RWPE2 (cell line): ENCODE results near the gene DDX10.

ENCODE experiments used
- ATAC-seq: fragments of 200-7000 bp; cut with Tn5 transposase; 3 replicates; pipeline ENCODE4 v1.9.1; 2021; ENCODE audit warnings: low read depth
- DNase-seq: peaks from one replicate; pipeline ENCODE4 v3.0.0-alpha.2; 2020; ENCODE audit warnings: low spot score
- H3K27ac ChIP-seq: fragments of 450-650 bp; 2 replicates; pipeline ENCODE4 v1.5.1; 2017; ENCODE audit warnings: mild to moderate bottlenecking; ENCODE audit not compliant: poor library complexity, severe bottlenecking
- H3K27me3 ChIP-seq: fragments of 250-450 bp; sonication (Bioruptor Pico); 2 replicates; pipeline ENCODE4 v1.5.1; 2021; ENCODE audit warnings: mild to moderate bottlenecking, moderate library complexity; ENCODE audit not compliant: insufficient read depth, poor library complexity, severe bottlenecking
- H3K36me3 ChIP-seq: fragments of 250-450 bp; sonication (Bioruptor Pico); 2 replicates; pipeline ENCODE4 v1.5.1; 2020; ENCODE audit warnings: low read depth, mild to moderate bottlenecking, moderate library complexity
- H3K4me1 ChIP-seq: fragments of 250-450 bp; sonication (Bioruptor Pico); 2 replicates; pipeline ENCODE4 v1.5.1; 2021; ENCODE audit warnings: mild to moderate bottlenecking, moderate library complexity; ENCODE audit not compliant: insufficient read depth, poor library complexity, severe bottlenecking
- H3K4me3 ChIP-seq: fragments of 250-450 bp; sonication (Bioruptor Pico); 2 replicates; pipeline ENCODE4 v1.5.1; 2021; ENCODE audit warnings: mild to moderate bottlenecking, moderate library complexity; ENCODE audit not compliant: severe bottlenecking
- H3K9me3 ChIP-seq: fragments of 250-450 bp; sonication (Bioruptor Pico); 2 replicates; pipeline ENCODE4 v1.5.1; 2021; ENCODE audit warnings: mild to moderate bottlenecking, moderate library complexity; ENCODE audit not compliant: severe bottlenecking
- CTCF ChIP-seq: fragments of 450-650 bp; IDR thresholded peaks from one replicate; pipeline ENCODE4 v1.5.1; 2017; ENCODE audit warnings: mild to moderate bottlenecking, moderate library complexity; ENCODE audit not compliant: poor library complexity, severe bottlenecking

DDX10 gene

GRCh38 chr11:108933630-108934029 is 268.8 kb downstream of the DDX10 start:
- no peaks in the 10 kb centered on the region for H3K9me3 ChIP-seq
- ATAC-seq = no peak
- no peak overlapping the region for H3K27ac ChIP-seq

GRCh38 chr11:108934289-108934688 is 269.4 kb downstream of the DDX10 start:
- Histone ChIP-seq H3K4me3 (no peak overlapping the region), H3K27ac (no peak overlapping the region), H3K9me3 (no peaks in the 10 kb centered on the region), H3K27me3 (no peaks in the 10 kb centered on the region), H3K36me3 (no peaks in the 10 kb centered on the region; the same call in 1 of the 2 replicates), H3K4me1 (peaks cover 35% of the 10 kb centered on the region)
- no peak for TF ChIP-seq CTCF
- DNase-seq (no peak), ATAC-seq (no peak)

More at GRCh38 chr11:108933630-108934029, 268.8 kb downstream of the DDX10 start:
- Histone ChIP-seq H3K4me1 (peaks cover 41% of the 10 kb centered on the region), H3K36me3 (no peaks in the 10 kb centered on the region; the same call in 1 of the 2 replicates), H3K4me3 (no peak overlapping the region), H3K27me3 (no peaks in the 10 kb centered on the region)
- DNase-seq = no peak
- no peak for TF ChIP-seq CTCF

- Histone ChIP-seq H3K27ac (no peak overlapping the region), H3K27me3 (no peaks in the 10 kb centered on the region), H3K36me3 (no peaks in the 10 kb centered on the region; the same call in 1 of the 2 replicates), H3K4me1 (peaks cover 30% of the 10 kb centered on the region), H3K9me3 (no peaks in the 10 kb centered on the region), H3K4me3 (no peak overlapping the region)
- ATAC-seq (no peak), DNase-seq (no peak)
- no peak for TF ChIP-seq CTCF
Observed at GRCh38 chr11:108934696-108935095, 269.8 kb downstream of the DDX10 start.

- Histone ChIP-seq H3K9me3 (no peaks in the 10 kb centered on the region), H3K4me1 (no peaks in the 10 kb centered on the region), H3K27ac (no peak overlapping the region), H3K36me3 (no peaks in the 10 kb centered on the region), H3K27me3 (no peaks in the 10 kb centered on the region), H3K4me3 (no peak overlapping the region)
- no peak for ATAC-seq
- TF ChIP-seq CTCF = no peak
- no peak for DNase-seq
Observed at GRCh38 chr11:108937746-108938145, 272.9 kb downstream of the DDX10 start.

- no peaks in the 10 kb centered on the region for H3K36me3 ChIP-seq
- no peaks in the 10 kb centered on the region for H3K9me3 ChIP-seq
Observed at GRCh38 chr11:108938604-108939003, 273.7 kb downstream of the DDX10 start.

More at GRCh38 chr11:108938604-108939003, 273.7 kb downstream of the DDX10 start:
- no peak for ATAC-seq
- DNase-seq = no peak
- no peak for TF ChIP-seq CTCF
- no peak overlapping the region for H3K27ac ChIP-seq
- H3K27me3 ChIP-seq = no peaks in the 10 kb centered on the region
- no peak overlapping the region for H3K4me3 ChIP-seq
- H3K4me1 ChIP-seq = no peaks in the 10 kb centered on the region
